Breast epithelium (tissue), 3 donors: ENCODE results near the gene C1orf21.

Experiments used
- CTCF ChIP-seq, 3 donors: fragments of 450-650 bp; IDR thresholded peaks; one replicate each; pipeline ENCODE4 v1.5.1; 2016 to 2017; ENCODE audit warnings: antibody characterized with exemption in 3 of 3, mild to moderate bottlenecking in 3 of 3, moderate library complexity in 3 of 3
- POLR2A ChIP-seq: fragments of 450-650 bp; IDR thresholded peaks from one replicate; pipeline ENCODE4 v1.6.1; 2016; ENCODE audit warnings: antibody characterized with exemption, mild to moderate bottlenecking, moderate library complexity
- POLR2AphosphoS5 ChIP-seq, 3 donors: sonication (generic); formaldehyde crosslinking; IDR thresholded peaks; one replicate each; pipeline ENCODE4 v1.6.1; 2017; ENCODE audit warnings: antibody characterized with exemption in 3 of 3

DNA sequence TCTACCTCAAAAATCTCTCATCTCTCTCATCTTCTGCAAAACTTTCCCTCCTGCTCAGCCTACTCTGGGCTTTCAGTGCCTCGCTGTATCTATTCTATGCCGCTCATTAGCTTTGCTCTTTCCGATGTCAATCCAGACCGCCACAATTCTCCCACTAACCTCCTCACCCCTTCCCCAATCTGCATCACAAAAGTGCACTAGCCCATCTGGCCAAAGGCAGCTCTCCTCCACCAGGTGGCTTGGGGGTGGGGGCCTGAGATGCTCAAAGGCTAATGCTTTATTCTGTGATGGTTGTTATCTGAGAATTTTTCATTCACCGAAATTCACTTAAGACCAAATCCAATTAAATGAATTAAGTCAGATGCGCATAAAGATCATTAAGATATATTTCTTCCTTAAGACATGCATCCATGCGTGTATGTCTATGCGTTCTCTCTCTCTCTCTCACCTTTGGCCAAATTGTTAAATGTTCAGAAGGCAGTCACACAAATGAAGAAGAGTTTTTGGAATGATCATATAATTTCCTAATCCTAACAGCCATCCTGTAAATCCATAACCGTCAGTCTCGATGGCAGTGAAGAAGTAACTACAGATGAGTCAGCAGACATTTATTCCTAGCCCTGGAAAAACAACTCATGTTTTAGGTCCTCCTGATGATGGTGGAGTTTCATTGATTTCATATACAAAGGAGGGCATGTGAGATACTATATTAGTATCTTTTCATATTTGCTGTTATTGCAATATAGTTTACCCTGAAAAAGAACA lies 111.3 kb downstream of the C1orf21 start:
- no peak for TF ChIP-seq CTCF (IDR thresholded peaks at IDR 0.05)
- TF ChIP-seq POLR2A, result no peak
- no peak for TF ChIP-seq POLR2AphosphoS5 (IDR thresholded peaks at IDR 0.05)
